Sciatic nerve (tissue), 2 donors: ENCODE results near the gene CPTP. TPM values are rescaled to one million over a fixed set of nuclear protein-coding genes. Genes with fewer than 3 reads are reported as not detected.

Experiments
- ATAC-seq: fragments of 200-7000 bp; cut with Tn5 transposase; one replicate; pipeline ENCODE4 v1.9.1; 2020; ENCODE audit warnings: mild to moderate bottlenecking, moderate library complexity
- DNase-seq: peaks from one replicate; pipeline ENCODE4 v3.0.0-alpha.2; 2020; ENCODE audit warnings: low spot score
- intact Hi-C: fragments of 100-400 bp; cut with DNase I; formaldehyde crosslinking; loops from one replicate; pipeline ENCODE4 v1.14.2; 2022
- total RNA-seq: library from RNA; stranded (reverse); fragmentation: NEBNext Ultra II Directional; extraction: Animal tissue kit (Norgen Biotek cat#: 25700); gene quantifications from one replicate; pipeline ENCODE4 v1.2.1, GENCODE V29; 2021
- donor health status: DM: no; HTN: no; CAD: no.
- donor health status: DM: no; HTN: no; CAD: no.

Gene CPTP
- total RNA-seq = 15.7 TPM

GRCh38 chr1:1324524-1325287 lies at the start of gene CPTP, which contains the start of gene INTS11:
TSS of gene CPTP (plus strand) at chr1:1324802. CDS start at chr1:1326911, 2,109 bp downstream.
TSS of gene INTS11 (minus strand) at chr1:1324660. CDS start at chr1:1324608, 52 bp downstream.
- ATAC-seq (peak; percentile 92), DNase-seq (peak; percentile 98)
- intact Hi-C loops = no loop called here

- ATAC-seq (no peak), DNase-seq (no peak)
- intact Hi-C loops = no loop called here
These were observed 49.6 kb upstream of the CPTP start for GRCh38 chr1:1274931-1275431.

DNA sequence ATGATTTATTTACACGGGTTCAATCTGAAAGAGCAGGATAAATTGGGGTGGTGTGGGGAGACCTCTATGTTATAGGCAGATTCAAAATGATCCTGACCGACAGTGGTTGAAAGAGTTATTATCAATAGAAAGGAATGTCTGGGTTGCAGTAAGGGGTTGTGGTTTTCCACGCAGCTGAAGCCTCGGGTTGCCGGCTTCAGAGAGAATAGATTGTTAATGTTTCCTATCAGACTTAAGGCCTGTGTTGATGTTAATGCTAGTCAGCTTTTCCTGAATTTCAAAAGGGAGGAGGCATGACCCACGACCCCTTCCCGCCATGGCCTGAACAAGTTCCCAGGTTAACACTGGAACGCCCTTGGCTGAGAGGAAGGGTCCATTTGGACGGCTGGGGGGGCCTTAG lies 48.8 kb upstream of the CPTP start:
- no peak for ATAC-seq
- no peak for DNase-seq
- intact Hi-C loops = no loop called here

GRCh38 chr1:1278620-1279019 lies 46.0 kb upstream of the CPTP start:
- intact Hi-C loops = no loop called here
- no peak for ATAC-seq
- DNase-seq = no peak

- ATAC-seq = no peak
- intact Hi-C loops = no loop called here
These were observed 45.6 kb upstream of the CPTP start for GRCh38 chr1:1279028-1279427.

GRCh38 chr1:1280782-1281481 lies 43.7 kb upstream of the CPTP start:
- intact Hi-C loops = no loop called here
- ATAC-seq (no peak), DNase-seq (no peak)

More at GRCh38 chr1:1279028-1279427, 45.6 kb upstream of the CPTP start:
- DNase-seq = no peak

GRCh38 chr1:1281533-1282321 lies 42.9 kb upstream of the CPTP start:
- intact Hi-C loops = no loop called here
- DNase-seq (no peak), ATAC-seq (no peak)

DNA sequence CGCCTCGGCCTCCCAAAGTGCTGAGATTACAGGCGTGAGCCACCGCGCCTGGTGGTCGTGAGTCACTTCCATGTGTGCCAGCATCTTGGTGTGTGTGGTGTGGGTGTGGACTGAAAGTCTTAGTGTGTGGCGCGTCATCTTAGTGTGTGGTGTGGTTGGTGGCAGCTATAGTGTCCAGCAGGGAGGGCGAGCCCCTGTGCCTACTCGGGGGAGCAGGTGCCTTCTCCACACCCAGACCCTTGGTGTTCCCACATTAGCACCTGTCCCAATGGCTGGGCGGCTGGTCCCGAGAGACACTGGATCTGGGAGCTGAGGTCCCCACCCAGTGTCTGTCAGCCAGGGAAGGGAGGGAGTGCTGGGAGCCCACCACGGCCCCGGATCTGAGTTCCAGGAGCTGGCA lies 41.6 kb upstream of the CPTP start:
- intact Hi-C loops = no loop called here
- ATAC-seq = no peak
- no peak for DNase-seq

DNA sequence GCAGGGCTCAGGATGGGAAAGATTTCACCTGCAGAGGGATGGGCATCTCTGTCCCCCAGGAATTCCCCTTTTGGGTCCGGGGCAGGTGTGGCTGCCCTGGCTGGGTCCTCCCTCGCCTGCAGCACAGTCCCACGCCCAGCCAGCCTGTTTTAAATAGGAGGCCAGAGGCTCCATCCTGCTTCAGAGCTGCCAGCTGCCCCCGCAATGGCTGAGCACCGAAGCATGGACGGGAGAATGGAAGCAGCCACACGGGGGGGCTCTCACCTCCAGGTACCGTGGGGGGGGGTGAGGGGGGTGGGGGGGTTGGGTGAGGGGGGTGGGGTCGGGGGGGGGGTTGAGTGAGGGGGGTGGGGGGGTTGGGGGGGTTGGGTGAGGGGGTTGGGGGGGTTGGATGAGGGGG lies 40.8 kb upstream of the CPTP start:
- no peak for ATAC-seq
- DNase-seq = no peak
- intact Hi-C loops = no loop called here

DNA sequence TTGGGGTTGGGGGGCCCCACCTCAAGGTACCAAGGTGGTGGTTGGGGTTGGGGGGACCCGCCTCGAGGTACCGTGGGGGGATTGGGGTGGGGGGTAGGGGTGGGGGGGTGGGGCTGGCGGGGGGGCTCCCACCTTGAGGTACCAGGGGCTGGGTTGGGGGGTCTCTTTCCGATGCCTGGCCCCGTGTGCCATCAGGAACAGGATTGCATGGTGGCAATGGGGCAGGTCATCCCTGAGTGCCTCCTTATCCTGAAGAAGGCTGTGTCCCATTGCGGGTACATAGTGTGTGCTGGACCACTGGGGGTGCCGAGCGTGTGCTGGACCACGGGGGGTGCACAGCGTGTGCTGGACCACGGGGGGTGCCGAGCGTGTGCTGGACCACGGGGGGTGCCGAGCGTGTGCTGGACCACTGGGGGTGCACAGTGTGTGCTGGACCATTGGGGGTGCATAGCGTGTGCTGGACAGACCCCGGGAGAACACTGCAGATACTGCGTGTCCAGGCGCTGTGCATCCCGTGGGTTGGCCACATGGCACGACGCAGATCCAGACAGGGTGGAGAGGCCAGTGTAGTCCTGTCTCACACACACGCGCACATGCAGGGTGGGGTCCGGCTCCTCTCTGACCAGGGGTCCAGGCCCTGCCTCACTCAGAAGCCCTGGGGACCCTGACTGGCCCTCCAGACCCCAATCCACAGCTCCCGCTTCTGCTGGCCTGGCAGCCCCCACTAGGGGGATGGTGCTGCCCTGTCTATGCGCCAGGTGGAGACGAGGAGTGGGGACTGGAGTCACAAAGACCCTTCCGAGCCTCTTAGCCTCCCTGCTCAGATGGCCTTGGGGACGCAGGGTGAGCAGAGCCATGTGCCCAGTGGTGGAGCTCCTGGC lies 40.1 kb upstream of the CPTP start:
- ATAC-seq = no peak
- intact Hi-C loops = no loop called here
- no peak for DNase-seq

DNA sequence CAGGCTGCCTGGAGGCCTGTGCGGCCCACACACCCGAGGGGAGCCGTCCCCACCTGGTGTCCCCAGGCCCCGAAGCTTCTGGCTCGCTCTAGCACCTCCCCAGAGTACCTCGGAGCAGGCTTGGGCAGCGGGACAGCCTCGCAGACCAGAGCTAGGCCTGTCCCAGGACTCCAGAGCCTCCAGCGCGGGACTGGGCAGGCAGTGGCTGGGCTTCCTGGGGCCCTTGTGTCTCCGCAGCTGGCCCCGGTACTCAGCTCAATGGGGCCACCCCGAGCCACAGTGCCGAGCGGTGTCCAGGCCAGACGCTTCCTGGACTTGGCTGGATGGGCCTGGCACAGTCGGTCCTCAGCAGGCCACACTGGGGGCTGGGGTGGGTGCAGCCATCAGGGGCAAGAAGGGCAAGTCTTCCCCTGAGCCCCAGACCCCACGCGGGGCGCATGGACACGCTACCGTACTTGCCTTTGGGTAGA lies 39.5 kb upstream of the CPTP start:
- intact Hi-C loops = no loop called here
- no peak for DNase-seq
- peak; percentile 14 for ATAC-seq

GRCh38 chr1:1285611-1286311 lies 38.8 kb upstream of the CPTP start:
- ATAC-seq (no peak), DNase-seq (no peak)
- intact Hi-C loops = no loop called here

GRCh38 chr1:1286313-1287261 lies 38.0 kb upstream of the CPTP start:
- intact Hi-C loops = no loop called here
- no peak for DNase-seq
- no peak for ATAC-seq

DNA sequence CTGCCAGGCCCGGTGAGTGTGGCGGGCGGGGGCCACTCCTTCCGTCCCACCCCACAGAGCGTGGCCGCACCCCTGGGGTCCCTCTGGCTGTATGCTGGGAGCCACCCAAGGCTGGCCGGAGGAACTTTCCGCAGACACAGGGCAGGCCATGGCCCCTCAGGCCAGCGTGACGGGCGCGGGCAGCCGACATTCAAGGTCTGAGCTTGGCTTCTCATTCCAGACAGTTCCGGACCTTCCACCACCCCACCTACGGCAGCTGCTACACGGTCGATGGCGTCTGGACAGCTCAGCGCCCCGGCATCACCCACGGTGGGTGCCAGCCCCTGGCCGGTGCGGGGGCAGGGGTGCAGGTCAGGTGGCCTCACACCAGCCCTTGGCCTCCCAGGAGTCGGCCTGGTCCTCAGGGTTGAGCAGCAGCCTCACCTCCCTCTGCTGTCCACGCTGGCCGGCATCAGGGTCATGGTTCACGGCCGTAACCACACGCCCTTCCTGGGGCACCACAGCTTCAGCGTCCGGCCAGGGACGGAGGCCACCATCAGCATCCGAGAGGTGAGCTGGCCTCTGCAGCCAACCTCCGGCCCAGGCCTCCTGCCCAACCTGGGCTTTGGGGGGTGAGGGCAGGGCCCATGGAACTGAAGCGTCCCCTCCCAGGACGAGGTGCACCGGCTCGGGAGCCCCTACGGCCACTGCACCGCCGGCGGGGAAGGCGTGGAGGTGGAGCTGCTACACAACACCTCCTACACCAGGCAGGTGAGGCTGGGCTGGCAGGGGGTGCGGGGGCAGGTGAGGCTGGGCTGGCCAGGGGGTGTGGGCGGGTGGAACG lies 37.1 kb upstream of the CPTP start:
- DNase-seq = no peak
- ATAC-seq = no peak
- intact Hi-C loops = no loop called here

DNA sequence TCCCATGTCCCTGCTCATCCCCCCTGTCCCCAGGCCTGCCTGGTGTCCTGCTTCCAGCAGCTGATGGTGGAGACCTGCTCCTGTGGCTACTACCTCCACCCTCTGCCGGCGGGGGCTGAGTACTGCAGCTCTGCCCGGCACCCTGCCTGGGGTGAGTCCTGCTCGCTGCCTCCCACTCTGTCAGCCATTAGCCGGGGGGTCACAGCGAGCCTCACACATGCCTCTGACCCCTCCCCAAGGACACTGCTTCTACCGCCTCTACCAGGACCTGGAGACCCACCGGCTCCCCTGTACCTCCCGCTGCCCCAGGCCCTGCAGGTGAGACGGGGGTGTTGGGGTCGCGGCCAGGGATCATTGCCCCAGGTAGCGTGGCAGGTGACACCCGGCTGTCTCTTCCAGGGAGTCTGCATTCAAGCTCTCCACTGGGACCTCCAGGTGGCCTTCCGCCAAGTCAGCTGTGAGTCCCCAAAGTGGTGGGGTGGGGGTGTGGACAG lies 34.3 kb upstream of the CPTP start:
- no peak for DNase-seq
- intact Hi-C loops = loop anchor here (5.0 kb wide), 1 partner anchor 168 kb away; no protein-coding TSS in a partner anchor
- ATAC-seq = no peak
